Measurements from ENCODE around the gene CT47C1. TPM values are rescaled to one million over a fixed set of nuclear protein-coding genes. Genes with fewer than 3 reads are reported as not detected.

CT47C1 gene
- total and polyA plus RNA-seq, 2 of the 8 experiments (the other 6 are each of a cell fraction or from before 2014, with no cell fraction given): not detected

- DNase-seq (ENCODE audit: low read depth in 1 of 2, low spot score in 2 of 2) (no peak), FAIRE-seq (no peak)
- Histone ChIP-seq H3K18ac (ENCODE audit: extremely low read depth, low read length) (no peak overlapping the region), H4K91ac (replicated peaks; ENCODE audit: insufficient read length, low read length) (no peak overlapping the region), H3K36me3 (ENCODE audit: control insufficient read depth in 2 of 4, insufficient read depth in 4 of 4, low read length in 3 of 4) (no peaks in the 10 kb centered on the region), H2BK12ac (ENCODE audit: low read depth, low read length) (no peak overlapping the region), H2BK120ac (replicated peaks; ENCODE audit: low read depth, low read length) (no peak overlapping the region), H3K23ac (ENCODE audit: insufficient read length) (no peak overlapping the region), H3K27ac (ENCODE audit: low read depth, low read length) (no peak overlapping the region), H2BK15ac (ENCODE audit: low read length) (no peak overlapping the region), H3K27me3 (replicated peaks in 1 of 4; ENCODE audit: control insufficient read depth in 3 of 4, extremely low read depth in 1 of 4, insufficient read depth in 3 of 4, low read length in 3 of 4) (no peaks in the 10 kb centered on the region), H3K23me2 (ENCODE audit: low read depth, low read length) (no peaks in the 10 kb centered on the region), H3K4me3 (ENCODE audit: extremely low read depth in 1 of 4, insufficient read depth in 2 of 4, low read depth in 3 of 4, low read length in 4 of 4) (no peak overlapping the region), H4K8ac (ENCODE audit: extremely low read depth, insufficient read depth, low read length) (no peak overlapping the region), H3K4ac (replicated peaks; ENCODE audit: insufficient read length, low read depth, low read length) (no peak overlapping the region), H3K56ac (replicated peaks; ENCODE audit: insufficient read length, low read depth, low read length) (no peak overlapping the region), H3K9ac (replicated peaks in 1 of 4; ENCODE audit: extremely low read depth in 1 of 4, low read depth in 3 of 4, low read length in 3 of 4) (no peak overlapping the region), H2AK5ac (ENCODE audit: low read depth, low read length) (no peak overlapping the region), H2BK5ac (ENCODE audit: low read depth, low read length) (no peak overlapping the region), H4K20me1 (replicated peaks in 1 of 2; ENCODE audit: control insufficient read depth in 1 of 2, insufficient read depth in 2 of 2, low read length in 2 of 2) (no peaks in the 10 kb centered on the region), H3K79me2 (ENCODE audit: control insufficient read depth in 1 of 2, insufficient read depth in 2 of 2, low read length in 2 of 2) (no peaks in the 10 kb centered on the region), H3K14ac (ENCODE audit: insufficient read length) (no peak overlapping the region), H3K4me2 (ENCODE audit: insufficient read depth in 1 of 2, low read depth in 2 of 2, low read length in 2 of 2) (no peak overlapping the region), H4K5ac (ENCODE audit: insufficient read length, low read depth, low read length) (no peak overlapping the region), H2AFZ (ENCODE audit: low read length) (no peak overlapping the region), H3K4me1 (replicated peaks in 1 of 4; ENCODE audit: control insufficient read depth in 3 of 4, insufficient read depth in 4 of 4, low read length in 3 of 4) (no peaks in the 10 kb centered on the region), H3K79me1 (ENCODE audit: low read depth, low read length) (no peaks in the 10 kb centered on the region), H2BK20ac (ENCODE audit: low read length) (no peak overlapping the region), H3K9me3 (ENCODE audit: insufficient read depth in 2 of 2, low read depth in 1 of 2, low read length in 1 of 2) (no peaks in the 10 kb centered on the region)
- POLR2A ChIA-PET (ENCODE audit: partially characterized antibody): no interaction called here
- CTCF ChIA-PET (ENCODE audit: partially characterized antibody): interaction anchor here (1.8 to 2.3 kb wide), 2 partner anchors 9 to 16 kb away, joined by 4 to 8 read pairs; no protein-coding TSS in a partner anchor
- WGBS, 2 experiments (ENCODE audit: extremely low coverage in 1 of 2, insufficient coverage in 1 of 2, insufficient read length in 1 of 2, insufficient replicate concordance in 2 of 2, low coverage in 1 of 2, low lambda C conversion rate in 2 of 2, missing lambda C conversion rate in 1 of 2): no CpG with 5 or more reads among the region's 1 CpG
- TF ChIP-seq CHD1 (IDR thresholded peaks at IDR 0.05; ENCODE audit: low read depth, low read length): no peak
- TF ChIP-seq NRF1 (IDR thresholded peaks at IDR 0.05; ENCODE audit: low read depth, low read length): no peak
- TF ChIP-seq EGR1 (IDR thresholded peaks at IDR 0.05; ENCODE audit: borderline replicate concordance, low read depth, low read length): no peak
- TF ChIP-seq TBP (IDR thresholded peaks at IDR 0.05; ENCODE audit: low read depth, low read length): no peak
- TF ChIP-seq CHD2 (IDR thresholded peaks at IDR 0.05; ENCODE audit: low read length): no peak
- TF ChIP-seq BCL11A (IDR thresholded peaks at IDR 0.05; ENCODE audit: low read depth in 2 of 2, low read length in 2 of 2): no peak
- TF ChIP-seq CBX8 (IDR thresholded peaks at IDR 0.05; ENCODE audit: borderline replicate concordance, low read depth, low read length): no peak
- no peak for TF ChIP-seq SUZ12 (IDR thresholded peaks at IDR 0.05; ENCODE audit: low read length)
- TF ChIP-seq EZH2 (IDR thresholded peaks at IDR 0.05; ENCODE audit: low read depth, low read length, severe bottlenecking): no peak
- TF ChIP-seq CTBP2 (IDR thresholded peaks at IDR 0.05; ENCODE audit: borderline replicate concordance, insufficient read depth, insufficient read length, low read length): no peak
- TF ChIP-seq KDM5A (IDR thresholded peaks at IDR 0.05; ENCODE audit: low read length): no peak
- TF ChIP-seq EP300 (IDR thresholded peaks at IDR 0.05; ENCODE audit: borderline replicate concordance in 1 of 2, low read depth in 2 of 2, low read length in 2 of 2): no peak
- TF ChIP-seq GABPA (IDR thresholded peaks at IDR 0.05; ENCODE audit: borderline replicate concordance, insufficient read depth, low read length): no peak
- TF ChIP-seq RNF2 (IDR thresholded peaks at IDR 0.05; ENCODE audit: borderline replicate concordance, low read depth, low read length, missing control alignments, poor library complexity, severe bottlenecking): no peak
- TF ChIP-seq SIX5 (IDR thresholded peaks at IDR 0.05; ENCODE audit: low read depth, low read length): no peak
Measured at GRCh38 chrX:119101168-119101567, 28.4 kb downstream of the CT47C1 start.
